Forelimb muscle (tissue), 1 donor: ENCODE measurements around the gene ZNF804A. TPM values are rescaled to one million over a fixed set of nuclear protein-coding genes. Genes with fewer than 3 reads are reported as not detected.

Experiments
- DNase-seq: peaks from one replicate; pipeline ENCODE4 v3.0.0-alpha.2; 2013; ENCODE audit warnings: low read depth
- polyA plus RNA-seq: library from polyadenylated mRNA; unstranded; fragments of 120-200 nt; gene quantifications from one replicate; pipeline ENCODE4 v1.2.1, GENCODE V29; 2013; ENCODE audit not compliant: insufficient read length

ZNF804A gene
- polyA plus RNA-seq, 1 donor: 0.13 TPM

DNA sequence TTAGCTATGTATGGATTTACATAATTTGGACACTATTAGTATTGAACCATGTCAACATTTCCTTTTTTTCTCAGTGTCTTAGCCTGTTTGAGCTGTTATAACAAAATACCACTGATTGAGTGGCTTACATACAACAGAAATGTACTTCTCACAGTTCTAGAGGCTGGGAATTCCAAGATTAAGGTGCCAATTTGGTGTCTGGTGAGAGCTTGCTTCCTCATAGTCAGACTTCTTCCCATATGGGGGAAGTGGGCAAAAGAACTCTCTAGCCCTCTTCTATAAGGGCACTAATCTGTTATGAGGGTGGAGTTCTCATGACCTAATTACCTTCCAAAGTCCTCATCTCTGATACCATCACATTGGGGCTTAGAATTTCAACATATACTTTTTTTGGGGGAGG, 12.6 kb downstream of the ZNF804A start:
- no peak for DNase-seq

DNA sequence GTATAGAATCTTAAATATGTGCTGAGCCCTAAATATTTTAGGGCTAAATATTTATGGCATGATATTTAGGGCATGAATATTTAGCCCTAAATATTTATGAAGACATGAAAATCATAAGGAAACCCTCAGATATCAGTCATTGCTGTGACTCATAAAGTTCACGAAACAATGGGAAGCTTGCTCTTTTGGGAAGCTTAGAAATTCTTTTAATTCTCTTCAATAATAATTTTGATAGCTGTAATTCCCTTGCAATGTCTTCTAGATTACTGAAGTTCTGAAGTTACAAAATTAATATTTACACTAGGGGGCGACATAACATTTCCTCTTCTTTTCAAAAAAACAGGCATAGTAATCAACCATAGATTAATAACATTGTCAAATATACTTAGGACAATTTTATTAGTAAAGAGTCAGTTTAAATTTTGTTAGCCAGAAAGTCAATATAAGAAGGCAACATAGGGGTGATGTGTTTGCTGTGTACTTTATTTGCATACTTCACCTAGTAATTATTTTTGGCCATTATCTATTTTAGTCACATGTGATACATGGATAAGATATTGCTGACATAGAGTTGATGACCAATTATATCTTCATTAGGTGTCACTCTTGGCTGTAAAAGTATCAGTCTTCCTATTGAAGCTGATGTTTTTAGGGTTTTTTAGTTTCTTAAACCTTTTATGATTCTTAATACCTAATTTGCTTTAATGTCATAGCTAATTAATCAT, 13.2 kb downstream of the ZNF804A start:
- DNase-seq: no peak

GRCh38 chr2:184620367-184620766, 22.0 kb downstream of the ZNF804A start:
- DNase-seq: no peak

DNA sequence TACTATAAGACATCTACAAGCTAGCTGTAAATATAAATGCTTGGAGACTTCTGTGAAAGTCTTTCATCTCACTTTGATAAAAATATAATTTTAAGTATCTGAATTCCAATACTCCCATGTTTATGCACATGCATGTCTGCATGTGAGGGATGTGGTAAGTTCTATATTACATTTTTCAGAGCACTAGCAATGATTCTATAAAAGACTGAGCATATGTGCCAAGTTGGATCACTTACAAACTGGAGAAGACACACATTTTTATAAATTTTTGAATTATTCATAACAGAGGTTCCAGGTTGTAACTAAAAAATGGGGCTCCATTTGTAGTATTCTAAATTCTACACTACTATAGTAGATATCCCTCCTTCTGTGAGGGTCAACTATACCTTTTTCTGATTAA, 26.0 kb downstream of the ZNF804A start:
- DNase-seq: no peak

- no peak for DNase-seq
These were observed 29.7 kb downstream of the ZNF804A start for GRCh38 chr2:184628051-184628450.

GRCh38 chr2:184633726-184634125, 35.4 kb downstream of the ZNF804A start:
- no peak for DNase-seq

- no peak for DNase-seq
These were observed 39.5 kb downstream of the ZNF804A start for GRCh38 chr2:184637781-184638180.

DNA sequence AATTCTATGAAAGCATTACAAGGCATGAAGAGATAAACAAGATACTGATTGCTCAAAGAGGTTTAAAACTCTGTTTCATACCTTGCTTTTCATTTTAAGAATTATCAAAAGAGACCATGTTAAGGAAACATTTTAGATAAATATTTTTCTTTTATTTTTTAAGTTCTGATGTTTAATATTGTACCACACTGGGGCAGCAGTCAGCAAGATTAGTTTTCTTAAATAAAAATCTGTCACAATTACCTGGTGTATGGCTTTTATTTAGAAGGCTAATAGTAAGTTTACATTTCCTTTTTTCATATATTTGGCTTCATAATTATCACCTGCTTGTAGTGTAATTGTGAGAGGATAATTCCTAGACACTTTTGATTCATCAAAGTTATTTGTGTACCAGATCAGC, 46.4 kb downstream of the ZNF804A start:
- no peak for DNase-seq

DNA sequence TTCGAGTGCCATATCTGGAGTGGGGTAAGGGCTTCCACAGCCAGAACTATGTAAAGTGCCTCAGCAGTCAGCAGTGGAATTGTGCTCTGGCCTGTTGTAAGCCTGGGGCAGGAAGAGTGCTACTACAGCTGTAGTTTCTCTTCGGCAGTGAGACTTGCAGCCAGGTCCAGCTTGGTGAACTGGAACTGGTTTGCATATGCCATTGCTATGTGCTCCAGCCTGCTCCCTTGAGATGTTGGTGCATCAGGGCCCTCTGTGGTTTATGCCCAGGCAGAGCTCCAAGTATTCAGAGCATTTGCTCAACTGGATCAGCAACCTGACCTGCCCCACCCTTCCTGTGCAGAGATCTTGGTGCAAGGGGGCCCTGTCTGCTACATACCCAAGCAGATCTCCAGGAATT, 47.8 kb downstream of the ZNF804A start:
- DNase-seq: no peak

DNA sequence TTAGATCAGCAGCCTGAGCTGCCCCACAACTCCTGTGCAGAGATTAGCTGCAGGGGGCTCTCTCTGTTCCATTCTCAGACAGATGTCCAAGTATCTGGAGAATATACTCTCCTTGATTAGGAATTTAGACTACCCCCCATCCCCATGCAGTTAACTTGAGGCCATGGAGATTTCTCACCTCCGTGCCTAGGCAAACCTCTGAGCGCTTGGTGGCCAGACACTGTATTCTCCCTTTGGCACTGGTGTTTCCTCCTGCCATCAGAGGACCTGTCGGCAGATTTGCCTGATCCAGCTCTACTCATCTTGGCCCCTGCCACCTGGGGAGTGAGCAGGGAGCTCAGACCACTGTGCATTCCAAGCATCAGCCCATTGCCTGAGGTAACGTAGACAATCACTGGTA, 48.3 kb downstream of the ZNF804A start:
- no peak for DNase-seq

DNA sequence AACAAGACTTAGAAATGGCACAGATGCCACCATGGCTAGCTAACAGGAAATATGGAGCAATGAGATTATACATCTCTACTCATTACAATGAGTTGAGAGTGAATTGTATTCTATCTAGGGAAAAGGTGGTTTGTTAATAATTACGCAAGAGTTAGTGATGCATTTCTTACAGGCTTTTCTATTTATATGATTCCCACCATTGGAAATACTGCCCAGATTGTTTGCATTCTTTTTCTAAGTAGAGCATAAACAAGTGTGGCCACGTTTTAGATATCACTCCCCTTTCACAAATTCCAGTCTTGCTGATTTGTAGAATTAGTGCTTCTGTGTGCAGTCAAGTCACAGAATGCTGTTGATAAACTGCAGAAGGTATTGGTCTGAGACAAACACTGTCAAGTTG, 56.6 kb downstream of the ZNF804A start:
- no peak for DNase-seq

DNA sequence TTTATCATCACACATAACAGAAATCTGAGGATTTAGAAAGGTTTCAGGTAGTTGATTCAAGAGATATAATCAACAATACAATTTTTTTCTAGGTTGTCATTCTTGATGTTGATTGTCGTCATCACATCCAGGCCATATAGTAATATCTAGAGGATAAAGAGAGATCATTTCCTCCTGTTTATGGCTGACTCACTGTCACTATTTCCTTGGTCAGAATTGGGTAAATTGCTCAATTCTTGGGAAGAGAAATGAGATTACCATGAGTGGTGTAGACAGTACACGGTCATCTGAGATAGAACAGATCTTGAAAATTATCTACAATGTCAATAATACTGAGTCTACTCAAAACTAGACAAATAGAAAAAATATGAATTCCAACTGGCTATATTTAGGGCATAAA, 78.8 kb downstream of the ZNF804A start:
- no peak for DNase-seq

DNA sequence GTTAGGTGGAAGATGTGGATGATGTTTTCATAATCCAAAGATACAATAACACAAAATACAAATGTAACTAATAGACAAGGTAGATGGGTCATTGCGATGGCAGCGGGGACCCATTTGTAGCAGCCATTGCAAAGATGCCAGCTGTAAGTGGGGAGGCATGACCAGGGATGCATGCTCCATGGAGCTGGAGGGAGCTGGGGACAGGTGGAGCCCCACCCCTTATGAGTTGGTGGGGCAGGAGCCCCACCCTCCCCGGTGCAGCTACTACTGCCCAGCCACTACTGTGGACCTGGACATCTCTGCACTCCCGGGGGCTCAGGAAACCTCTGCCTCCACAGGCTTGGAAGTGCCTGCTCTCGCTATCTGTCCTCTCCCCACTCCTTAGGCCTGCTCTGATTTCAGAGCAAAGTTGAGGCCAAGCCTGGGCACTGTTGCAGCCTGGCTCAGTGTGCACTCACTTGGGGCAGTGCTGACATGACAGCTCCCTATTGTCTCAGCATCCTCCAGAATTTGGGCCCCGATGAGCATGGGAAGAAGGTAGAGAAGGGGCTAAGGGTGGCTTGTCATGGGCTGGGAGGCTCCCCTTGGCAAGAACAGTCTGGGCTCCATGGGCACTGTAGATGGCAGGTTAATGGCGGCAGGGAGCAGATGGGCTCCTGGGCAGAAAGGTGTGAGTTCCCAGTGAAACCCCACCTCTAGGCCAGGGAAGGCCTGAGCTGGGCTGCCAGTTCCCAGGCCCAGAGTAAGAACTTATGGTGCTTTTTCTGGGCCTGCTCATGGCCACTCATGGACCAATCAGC, 81.1 kb downstream of the ZNF804A start:
- DNase-seq: no peak

DNA sequence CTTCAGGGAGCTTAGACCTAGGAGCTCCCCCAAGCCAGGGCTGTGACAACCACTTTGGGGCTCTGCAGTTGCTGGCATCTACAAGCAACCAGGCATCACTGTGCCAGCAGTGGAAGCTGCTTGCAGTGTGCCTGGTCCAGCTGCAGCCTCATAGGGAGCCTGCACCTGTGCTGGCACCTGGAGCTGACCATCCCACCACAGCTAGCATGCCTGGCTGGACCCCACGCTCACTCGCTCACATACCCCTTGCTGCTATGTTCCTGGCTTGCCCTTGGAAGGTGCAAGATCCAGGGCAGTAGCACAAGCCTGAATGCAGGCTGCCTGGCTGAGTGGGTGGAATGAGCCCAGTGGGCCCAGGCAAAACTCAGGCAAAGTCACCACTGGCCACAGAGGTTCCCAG, 82.5 kb downstream of the ZNF804A start:
- no peak for DNase-seq

DNA sequence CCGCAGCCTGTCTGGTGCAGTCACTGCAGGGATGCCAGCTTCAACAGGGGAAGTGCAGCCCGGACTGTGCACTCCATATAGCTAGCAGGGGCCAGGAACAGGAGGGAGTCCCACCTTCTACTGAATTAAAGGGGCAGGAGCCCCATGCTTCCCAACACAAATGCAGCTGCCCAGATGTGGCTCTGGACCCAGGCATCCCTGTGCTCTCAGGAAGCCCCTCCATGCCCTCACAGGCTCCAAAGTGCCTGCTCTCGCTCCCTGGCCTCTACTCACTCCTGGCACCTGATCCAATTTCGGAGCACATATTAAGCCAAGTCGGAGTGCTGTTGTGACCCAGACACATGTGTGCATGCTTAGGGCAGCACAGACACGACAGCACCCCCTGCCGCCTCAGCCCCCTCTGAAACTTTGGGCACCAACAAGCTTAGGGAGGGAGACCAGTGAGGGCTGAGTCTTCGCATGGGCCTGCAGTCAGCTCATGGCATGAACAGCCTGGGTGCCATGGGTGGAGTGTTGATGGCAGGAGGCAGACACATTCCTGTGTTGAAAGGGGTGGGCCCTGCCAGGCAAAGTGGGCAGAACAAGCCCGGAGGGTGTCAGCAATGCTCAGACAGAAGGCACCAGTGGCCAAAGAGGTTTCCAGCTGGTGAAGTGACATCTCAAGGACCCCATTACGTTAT, 83.5 kb downstream of the ZNF804A start:
- no peak for DNase-seq

DNA sequence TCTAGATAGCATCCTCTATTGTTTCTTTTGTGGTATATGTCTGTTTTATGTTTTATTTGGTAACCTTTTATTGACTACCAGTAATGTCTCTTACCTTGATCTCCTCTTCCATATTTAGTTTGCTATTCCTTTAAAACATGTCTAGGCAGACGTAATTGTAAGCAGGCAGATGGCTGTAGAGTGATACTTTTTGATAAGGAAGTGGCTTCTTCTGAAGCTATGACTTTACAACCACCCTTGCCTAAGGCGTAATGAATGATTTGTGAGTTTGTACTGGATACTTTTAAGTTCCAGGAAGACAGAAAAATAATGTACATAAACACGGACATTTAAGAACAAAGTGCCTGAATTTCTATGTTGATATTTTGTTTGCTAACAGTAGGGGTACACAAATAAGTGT, 85.6 kb downstream of the ZNF804A start:
- DNase-seq: no peak

GRCh38 chr2:184685999-184686841, 87.9 kb downstream of the ZNF804A start:
- DNase-seq: no peak

DNA sequence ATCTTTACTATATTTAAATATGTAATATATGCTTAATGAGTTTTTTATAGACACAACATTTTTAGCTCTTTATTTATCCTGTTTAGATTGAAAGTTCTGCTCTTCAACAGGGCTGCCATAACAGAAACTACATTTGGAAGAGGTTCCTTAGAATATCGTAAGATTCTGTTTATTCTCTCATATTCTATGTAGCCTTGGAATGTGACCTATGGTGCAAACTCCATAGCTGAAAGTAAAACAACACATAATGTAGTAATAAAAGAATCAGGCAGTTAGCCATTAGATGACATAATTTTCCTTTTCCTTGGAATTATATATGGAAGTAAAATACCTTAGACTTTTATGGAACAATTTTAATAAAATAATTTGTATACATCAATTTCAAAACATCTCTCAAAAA, 91.3 kb downstream of the ZNF804A start:
- peak; percentile 13 for DNase-seq

DNA sequence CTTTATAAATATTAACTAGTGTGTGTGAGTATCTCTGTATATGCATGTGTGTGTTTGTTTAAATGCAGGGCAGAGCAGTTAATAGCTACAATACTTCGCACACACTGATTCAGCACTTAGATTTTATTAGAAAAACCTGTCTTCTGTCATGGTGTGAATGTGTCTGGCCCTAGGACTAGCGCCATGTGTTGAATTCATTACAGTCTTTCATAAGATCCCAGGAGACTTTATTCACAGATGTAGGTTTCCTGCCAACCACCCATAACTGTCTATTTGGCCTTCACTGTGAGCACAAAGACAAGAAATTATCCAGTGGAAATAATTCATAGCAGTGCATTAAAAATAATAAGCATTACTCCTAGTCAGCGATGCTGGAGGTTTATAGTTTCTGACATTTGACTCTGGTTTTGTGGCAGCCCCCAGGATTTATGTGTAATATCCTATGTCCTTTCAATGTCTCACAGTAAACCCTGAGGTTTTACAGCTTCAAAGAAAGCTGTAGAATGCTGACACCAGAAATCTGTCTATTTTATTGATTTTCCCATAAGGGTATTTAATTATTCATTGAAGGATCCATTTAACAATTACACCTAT, 93.9 kb downstream of the ZNF804A start:
- peak; percentile 14 for DNase-seq

GRCh38 chr2:184696644-184697043, 98.3 kb downstream of the ZNF804A start:
- no peak for DNase-seq

DNA sequence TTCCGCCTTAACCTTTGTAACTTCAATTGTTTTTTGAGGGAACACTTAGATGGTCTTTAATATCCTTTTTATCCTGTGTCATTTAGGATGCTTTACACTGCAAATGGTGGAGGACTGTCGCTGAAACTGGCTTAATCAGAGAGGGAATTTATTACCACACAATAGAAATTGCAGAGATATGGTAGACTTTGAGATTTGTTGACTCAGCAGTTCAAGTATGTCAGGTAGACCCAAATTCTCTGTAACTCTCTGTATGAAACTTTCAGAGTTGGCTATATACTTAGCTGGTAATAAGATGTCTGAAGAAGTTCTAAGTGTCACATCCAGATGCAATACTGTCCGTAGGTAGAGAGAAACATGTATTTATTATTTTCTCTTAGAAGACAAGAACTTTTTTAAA, 100.1 kb downstream of the ZNF804A start:
- no peak for DNase-seq
